PC-9 (cell line): ENCODE data around the gene WSCD2. TPM values are rescaled to one million over a fixed set of nuclear protein-coding genes. Genes with fewer than 3 reads are reported as not detected.

Experiments
- BruUV-seq: library from RNA; stranded (reverse); fragments of 400-500 nt; replicated peaks from 2 replicates; lab custom pipeline; 2021; lab: Mats Ljungman, UMichigan
- CTCF ChIA-PET: fragments of 300-600 bp; sonication (Branson Sonifier 250); formaldehyde crosslinking; loops from one replicate; lab custom pipeline; 2022; ENCODE audit warnings: antibody characterized with exemption; lab: Charles Lee
- POLR2A ChIA-PET: fragments of 300-600 bp; sonication (Branson Sonifier 250); formaldehyde crosslinking; loops from one replicate; lab custom pipeline; 2022; ENCODE audit warnings: antibody characterized with exemption; ENCODE audit not compliant: unreplicated experiment; lab: Charles Lee
- DNase-seq, 2 experiments: peaks; one replicate each; pipeline versions ENCODE4 v3.0.0 to v3.0.0-alpha.2; 2015 to 2022; ENCODE audit warnings: mixed read lengths in 1 of 2
- H2AFZ ChIP-seq: fragments of 200-600 bp; sonication (generic); 2 replicates; pipeline ENCODE4 v1.8.1; 2017; ENCODE audit warnings: antibody characterized with exemption
- H3F3A ChIP-seq: fragments of 200-600 bp; sonication (generic); 2 replicates; pipeline ENCODE4 v1.8.1; 2017; ENCODE audit warnings: antibody characterized with exemption, mild to moderate bottlenecking, low read depth; ENCODE audit not compliant: insufficient read depth
- H3K27ac ChIP-seq: fragments of 200-600 bp; sonication (generic); 2 replicates; pipeline ENCODE4 v1.6.1; 2016; ENCODE audit warnings: mixed run types
- H3K27me3 ChIP-seq: fragments of 200-600 bp; sonication (generic); 2 replicates; pipeline ENCODE4 v1.6.1; 2016; ENCODE audit warnings: low read depth, mixed run types; ENCODE audit not compliant: insufficient read depth
- H3K36me3 ChIP-seq: fragments of 200-600 bp; sonication (generic); 2 replicates; pipeline ENCODE4 v1.6.1; 2016; ENCODE audit warnings: low read depth, mixed run types
- H3K4me1 ChIP-seq: fragments of 200-600 bp; sonication (generic); replicated peaks from 2 replicates; pipeline ENCODE4 v1.6.1; 2016; ENCODE audit warnings: mixed run types; ENCODE audit not compliant: insufficient read depth
- H3K4me2 ChIP-seq: fragments of 200-600 bp; sonication (generic); 2 replicates; pipeline ENCODE4 v1.6.1; 2017; ENCODE audit warnings: mixed run types
- H3K4me3 ChIP-seq: fragments of 200-600 bp; sonication (generic); 2 replicates; pipeline ENCODE4 v1.6.1; 2016; ENCODE audit warnings: mixed run types
- H3K79me2 ChIP-seq: fragments of 200-600 bp; sonication (generic); 2 replicates; pipeline ENCODE4 v1.6.1; 2017; ENCODE audit warnings: low read depth, mixed run types
- H3K9me2 ChIP-seq: fragments of 200-600 bp; sonication (generic); 2 replicates; pipeline ENCODE4 v1.8.1; 2017; ENCODE audit warnings: mild to moderate bottlenecking; ENCODE audit not compliant: insufficient read depth
- H3K9me3 ChIP-seq: fragments of 200-600 bp; sonication (generic); 2 replicates; pipeline ENCODE4 v1.8.1; 2016; ENCODE audit warnings: low read depth; ENCODE audit not compliant: insufficient read depth
- H4K20me1 ChIP-seq: fragments of 200-600 bp; sonication (generic); 2 replicates; pipeline ENCODE4 v1.8.1; 2017; ENCODE audit not compliant: insufficient read depth
- CTCF ChIP-seq: fragments of 200-600 bp; sonication (generic); conservative IDR thresholded peaks from 2 replicates; pipeline ENCODE4 v1.6.1; 2017; ENCODE audit warnings: mixed run types, antibody characterized with exemption, mild to moderate bottlenecking, moderate library complexity
- EZH2 ChIP-seq: fragments of 200-600 bp; sonication (generic); IDR thresholded peaks from 2 replicates; pipeline ENCODE4 v1.8.0; 2017; ENCODE audit warnings: antibody characterized with exemption, low read depth
- intact Hi-C: fragments of 100-400 bp; cut with micrococcal nuclease; formaldehyde crosslinking; loops from one replicate; pipeline ENCODE4 v1.10.0; 2022; ENCODE audit not compliant: unreplicated experiment
- total RNA-seq: library from RNA; stranded (reverse); gene quantifications from 2 replicates; pipeline ENCODE4 v1.2.3, GENCODE V29; 2021

The WSCD2 gene
- total RNA-seq, 1 experiment from 2014 or later: not detected

- no peaks in the 10 kb centered on the region for H3K9me2 ChIP-seq
- H2AFZ ChIP-seq: no peak overlapping the region
- DNase-seq: no peak
- H3K4me2 ChIP-seq: no peak overlapping the region
- H4K20me1 ChIP-seq: no peaks in the 10 kb centered on the region; the same call in 1 of the 2 replicates
- BruUV-seq: no TSS peak
- H3K27ac ChIP-seq: no peak overlapping the region
- no peaks in the 10 kb centered on the region for H3K27me3 ChIP-seq
- TF ChIP-seq CTCF (no peak), EZH2 (no peak)
- H3K36me3 ChIP-seq: no peaks in the 10 kb centered on the region
- no peaks in the 10 kb centered on the region for H3F3A ChIP-seq
- H3K9me3 ChIP-seq: no peaks in the 10 kb centered on the region
- no peak overlapping the region for H3K4me3 ChIP-seq
- H3K79me2 ChIP-seq: no peaks in the 10 kb centered on the region
- ChIA-PET POLR2A (no interaction called here), CTCF (no interaction called here)
- intact Hi-C loops: no loop called here
- H3K4me1 ChIP-seq: no peaks in the 10 kb centered on the region
These were observed 107.3 kb downstream of the WSCD2 start for GRCh38 chr12:108236366-108236765.

GRCh38 chr12:108237272-108237671, 108.2 kb downstream of the WSCD2 start:
- H3F3A ChIP-seq: no peaks in the 10 kb centered on the region
- no peak overlapping the region for H2AFZ ChIP-seq
- intact Hi-C loops: no loop called here
- no peaks in the 10 kb centered on the region for H3K4me1 ChIP-seq
- POLR2A ChIA-PET: no interaction called here
- no peaks in the 10 kb centered on the region for H3K79me2 ChIP-seq
- no peak for DNase-seq
- H3K27ac ChIP-seq: no peak overlapping the region
- no TSS peak for BruUV-seq
- no peaks in the 10 kb centered on the region; the same call in 1 of the 2 replicates for H4K20me1 ChIP-seq
- H3K36me3 ChIP-seq: no peaks in the 10 kb centered on the region
- H3K9me2 ChIP-seq: no peaks in the 10 kb centered on the region
- no peak overlapping the region for H3K4me3 ChIP-seq
- H3K27me3 ChIP-seq: peaks cover 5% of the 10 kb centered on the region; the same call in 1 of the 2 replicates
- TF ChIP-seq EZH2 (no peak), CTCF (peak; percentile 56)
- H3K9me3 ChIP-seq: no peaks in the 10 kb centered on the region
- no peak overlapping the region for H3K4me2 ChIP-seq
- CTCF ChIA-PET: interaction anchor here (0.7 kb wide), 1 partner anchor 562 kb away, joined by 9 read pairs; no protein-coding TSS in a partner anchor

- POLR2A ChIA-PET: no interaction called here
- Histone ChIP-seq H2AFZ (no peak overlapping the region), H3K79me2 (no peaks in the 10 kb centered on the region), H3K9me3 (no peaks in the 10 kb centered on the region), H3K27me3 (peaks cover 14% of the 10 kb centered on the region), H3K9me2 (no peaks in the 10 kb centered on the region), H3K4me2 (no peak overlapping the region), H3K36me3 (no peaks in the 10 kb centered on the region), H4K20me1 (no peaks in the 10 kb centered on the region; the same call in 1 of the 2 replicates), H3K4me3 (no peak overlapping the region), H3F3A (no peaks in the 10 kb centered on the region), H3K4me1 (no peaks in the 10 kb centered on the region), H3K27ac (no peak overlapping the region)
- intact Hi-C loops: no loop called here
- BruUV-seq: no TSS peak
- TF ChIP-seq EZH2 (no peak), CTCF (no peak)
- CTCF ChIA-PET: no interaction called here
- DNase-seq: no peak
These were observed 109.4 kb downstream of the WSCD2 start for GRCh38 chr12:108238474-108238873.
